HG02840 (cell line): Measurements from ENCODE around the gene PPP1R37.
A peak's percentile ranks its signal among the peaks of the same experiment; 100 is the strongest.

Experiments used
- ATAC-seq: cut with Tn5 transposase; IDR thresholded peaks from one replicate; pipeline ENCODE4 v1.9.1; 2021; ENCODE audit warnings: mild to moderate bottlenecking, moderate library complexity, moderate number of reproducible peaks; ENCODE audit not compliant: unreplicated experiment, low FRiP score

The PPP1R37 gene

DNA sequence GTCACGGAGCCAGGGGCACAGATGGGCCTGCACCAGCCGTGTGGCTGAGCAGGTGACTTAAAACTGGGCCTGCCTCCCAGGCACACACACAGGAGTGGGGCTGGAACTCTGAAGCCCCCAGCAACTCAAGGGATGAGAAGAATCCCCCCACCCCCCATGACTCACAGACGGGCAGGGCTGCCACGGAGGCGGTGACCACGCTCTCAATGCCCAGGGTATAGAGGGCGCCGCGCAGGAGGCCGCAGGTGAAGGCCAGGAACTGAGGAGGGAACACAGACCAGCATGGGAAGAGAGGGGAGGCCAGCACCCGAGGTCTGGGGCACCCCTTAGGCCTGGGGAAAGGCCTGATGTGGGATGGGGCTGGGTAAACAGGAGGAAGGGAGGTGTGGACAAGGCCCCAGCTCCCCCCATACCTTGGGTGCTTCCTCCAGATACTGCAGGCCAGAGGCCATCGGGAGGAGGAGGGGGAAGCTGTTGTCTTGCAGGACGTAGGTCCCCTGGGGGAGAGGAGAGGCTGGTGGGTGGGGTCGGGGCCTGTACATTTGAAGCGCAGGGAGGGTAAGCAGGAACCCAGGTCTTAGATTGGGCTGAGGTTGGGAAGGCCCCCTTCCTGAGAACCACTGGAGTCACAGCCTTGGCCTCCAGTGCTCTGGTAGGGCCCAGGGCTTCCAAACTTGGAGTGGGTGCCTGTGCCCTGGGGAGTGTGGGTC lies 70.9 kb downstream of the PPP1R37 start:
- ATAC-seq, result no peak

DNA sequence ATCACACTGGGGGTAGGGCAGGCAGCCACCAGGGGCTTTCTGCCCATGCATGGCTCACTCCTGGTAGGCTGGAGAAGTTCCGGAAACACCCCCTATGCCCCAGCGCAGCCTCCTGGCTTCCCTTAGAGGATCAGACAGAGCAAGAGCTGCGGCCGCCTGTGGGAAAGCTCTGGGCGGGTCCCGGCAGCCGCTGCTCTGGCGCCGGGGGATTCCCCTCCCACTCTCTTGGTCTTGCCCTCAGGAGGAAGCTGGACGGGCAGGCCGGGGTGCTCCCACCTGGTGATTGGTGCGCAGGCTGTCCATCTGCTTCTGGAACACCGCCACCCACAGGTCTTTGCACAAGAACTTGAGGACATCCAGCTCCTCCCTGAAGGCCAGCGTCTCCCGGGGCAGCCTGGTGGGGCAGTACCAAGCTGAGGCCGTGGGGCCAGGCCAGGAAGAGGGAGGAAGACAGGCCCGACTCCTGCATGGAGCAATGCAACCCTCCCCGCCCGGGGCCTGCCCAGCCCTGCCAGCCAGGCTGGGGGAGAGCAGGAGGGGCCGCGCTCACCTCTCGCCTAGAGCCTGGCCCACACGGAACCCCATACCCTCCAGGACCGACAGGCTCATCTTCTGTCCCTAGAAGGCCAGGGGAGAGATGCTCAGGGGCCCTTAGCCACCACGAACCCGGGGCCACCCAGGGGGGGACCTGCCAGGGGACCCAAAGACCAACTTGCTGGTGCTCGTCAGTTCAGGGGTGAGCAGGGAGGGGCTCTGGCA lies 71.8 kb downstream of the PPP1R37 start:
- no peak for ATAC-seq

DNA sequence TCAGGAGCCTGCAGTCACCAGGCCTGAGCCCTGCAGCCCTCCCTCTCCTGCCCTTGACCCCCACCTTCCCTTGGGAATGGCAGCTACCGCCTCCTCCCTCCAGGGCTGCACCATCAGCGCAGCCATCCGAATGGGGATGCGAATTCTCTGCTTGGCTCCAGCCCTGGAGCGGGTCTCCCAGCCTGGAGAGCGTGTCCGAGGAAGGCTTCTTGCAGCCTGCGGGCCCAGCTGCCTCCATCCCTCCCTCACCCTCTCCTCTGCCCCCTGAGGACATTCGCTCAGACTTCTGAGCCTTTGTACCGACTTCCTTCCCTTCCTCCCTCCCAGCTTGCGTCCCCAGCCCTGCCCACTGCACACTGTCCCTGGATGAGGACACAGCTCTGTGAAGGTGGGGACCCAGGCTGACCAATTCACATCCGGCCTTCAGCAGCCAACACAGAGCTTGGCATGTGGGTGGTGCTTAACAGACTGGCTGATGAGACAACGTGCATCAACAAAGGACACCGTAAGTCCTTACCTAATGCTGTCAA lies 73.8 kb downstream of the PPP1R37 start:
- no peak for ATAC-seq

DNA sequence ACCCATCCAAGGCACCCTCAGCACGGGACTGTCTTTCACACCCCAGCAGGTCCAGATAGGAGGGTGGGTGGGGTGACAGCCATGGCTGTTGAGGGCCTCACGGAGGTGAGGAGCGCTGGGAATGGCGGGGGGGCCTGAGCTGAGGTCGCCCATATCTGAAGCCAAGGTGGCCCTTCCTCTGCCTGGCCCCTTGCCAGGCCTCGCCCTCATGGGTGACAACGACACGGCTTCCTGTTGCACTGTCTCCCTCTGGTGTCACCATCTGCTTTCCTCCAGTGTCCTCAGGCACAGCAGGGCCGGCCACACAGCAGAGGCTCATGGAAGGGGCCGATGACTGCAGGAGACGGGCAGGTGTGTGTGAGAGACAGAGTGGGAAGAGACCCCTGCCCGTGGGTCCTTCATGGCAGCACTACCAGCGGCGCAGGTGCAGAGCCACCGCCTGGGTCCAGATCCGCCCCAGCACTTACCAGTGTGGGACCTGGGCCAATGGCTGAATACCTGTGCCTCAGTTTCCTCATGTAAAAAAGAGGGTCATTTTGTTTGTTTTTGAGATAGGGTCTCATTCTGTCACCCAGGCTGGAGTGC lies 75.9 kb downstream of the PPP1R37 start:
- ATAC-seq, result no peak

DNA sequence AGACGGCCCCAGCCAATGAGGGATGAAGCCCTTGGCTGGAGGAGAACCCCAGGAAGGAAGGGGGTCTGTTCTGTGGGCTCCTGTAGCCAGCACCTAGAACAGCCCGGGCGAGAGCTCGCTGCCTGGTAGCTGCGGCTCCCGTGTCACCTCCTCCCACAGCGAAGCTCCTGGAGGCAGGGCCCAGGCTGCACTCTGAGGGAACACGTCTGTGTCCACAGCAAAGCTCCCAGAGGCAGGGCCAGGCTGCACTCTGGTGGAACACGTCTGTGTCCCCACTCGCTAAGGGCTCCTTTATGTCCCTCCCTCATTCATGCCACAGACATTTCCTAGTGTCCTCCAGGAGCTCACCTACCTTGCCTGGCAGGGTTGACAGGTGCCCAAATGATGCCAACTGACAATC lies 76.6 kb downstream of the PPP1R37 start:
- ATAC-seq, result no peak

DNA sequence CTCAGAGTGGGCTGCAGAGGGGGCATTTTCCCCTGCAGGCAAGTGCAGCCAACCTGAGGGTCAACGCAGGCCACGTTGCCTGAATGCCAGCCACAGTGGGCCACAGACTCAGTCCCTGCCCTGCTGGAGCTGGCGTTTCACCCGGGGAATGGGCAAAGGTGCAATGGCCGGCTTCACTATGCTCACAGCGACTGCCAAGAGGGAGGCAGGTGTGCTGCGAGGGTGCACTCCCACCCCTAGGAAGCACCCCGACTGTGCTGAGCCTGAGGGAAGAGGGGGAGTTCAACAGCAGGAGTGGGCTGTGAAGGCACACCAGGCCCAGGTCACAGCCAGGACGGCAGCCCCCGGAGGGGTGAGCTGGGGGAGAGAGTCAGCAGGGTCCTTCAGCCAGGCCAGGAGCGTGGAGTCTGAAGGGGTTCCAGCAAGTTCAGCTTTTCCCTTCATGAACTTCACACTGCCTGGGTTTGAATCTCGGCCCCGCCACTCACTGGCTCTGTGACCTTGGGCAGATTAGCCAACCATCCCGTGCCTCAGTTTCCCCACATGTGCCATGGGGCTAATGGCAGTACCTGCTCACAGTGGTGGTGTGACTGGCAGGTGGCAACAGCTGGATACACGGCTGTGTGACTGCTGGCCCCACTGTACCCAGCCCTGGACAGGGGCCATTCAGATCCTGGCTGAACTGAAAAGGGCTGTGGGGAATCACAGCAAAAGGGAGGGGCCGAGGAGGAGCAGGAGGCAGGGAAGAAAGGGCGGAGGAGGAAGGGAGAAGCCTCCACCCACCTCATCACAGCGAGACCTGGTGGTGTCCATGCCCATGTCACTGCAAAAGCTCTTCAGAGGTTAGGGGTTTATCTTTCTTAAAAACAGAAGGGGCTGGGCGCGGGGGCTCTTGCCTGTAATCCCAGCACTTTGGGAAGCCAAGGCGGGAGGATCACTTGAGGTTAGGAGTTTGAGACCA lies 77.4 kb downstream of the PPP1R37 start:
- no peak for ATAC-seq

DNA sequence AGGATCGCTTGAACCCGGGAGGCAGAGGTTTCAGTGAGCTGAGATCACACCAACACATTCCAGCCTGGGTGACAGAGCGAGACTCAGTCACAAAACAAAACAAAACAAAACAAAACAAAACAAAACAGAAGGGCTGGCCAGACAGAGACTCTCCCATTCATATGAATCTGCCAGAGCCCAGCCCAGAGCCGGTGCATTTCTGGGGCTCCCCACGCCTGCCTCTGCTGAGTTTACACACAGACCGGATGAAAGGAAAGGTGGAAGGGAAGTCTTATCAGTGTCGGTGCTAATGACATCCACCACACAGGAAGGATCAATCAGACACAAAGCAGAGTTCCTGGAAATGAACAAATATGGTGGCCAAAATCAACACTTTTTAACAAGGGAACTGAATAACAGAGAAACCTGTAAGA lies 78.2 kb downstream of the PPP1R37 start:
- no peak for ATAC-seq

DNA sequence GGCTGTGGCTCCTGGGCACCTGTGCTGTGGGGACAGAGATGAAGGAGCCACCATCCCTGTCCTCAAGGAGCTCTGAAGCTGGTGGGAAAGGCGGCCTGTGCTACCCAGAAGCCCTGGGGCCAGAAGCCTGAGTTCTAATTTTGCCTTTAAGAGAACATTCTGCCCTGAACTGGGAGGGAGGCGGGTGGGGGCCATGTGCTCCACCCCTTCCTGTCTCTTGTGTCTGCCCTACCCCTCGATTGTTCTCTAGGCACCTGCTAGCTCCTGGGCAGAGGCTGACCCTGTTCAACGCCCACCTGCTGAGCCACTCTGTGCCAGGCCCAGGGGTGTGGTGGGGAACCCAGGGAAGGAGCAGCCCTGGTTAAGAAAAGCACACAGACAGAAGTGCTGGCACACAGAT lies 79.2 kb downstream of the PPP1R37 start:
- ATAC-seq, result no peak

DNA sequence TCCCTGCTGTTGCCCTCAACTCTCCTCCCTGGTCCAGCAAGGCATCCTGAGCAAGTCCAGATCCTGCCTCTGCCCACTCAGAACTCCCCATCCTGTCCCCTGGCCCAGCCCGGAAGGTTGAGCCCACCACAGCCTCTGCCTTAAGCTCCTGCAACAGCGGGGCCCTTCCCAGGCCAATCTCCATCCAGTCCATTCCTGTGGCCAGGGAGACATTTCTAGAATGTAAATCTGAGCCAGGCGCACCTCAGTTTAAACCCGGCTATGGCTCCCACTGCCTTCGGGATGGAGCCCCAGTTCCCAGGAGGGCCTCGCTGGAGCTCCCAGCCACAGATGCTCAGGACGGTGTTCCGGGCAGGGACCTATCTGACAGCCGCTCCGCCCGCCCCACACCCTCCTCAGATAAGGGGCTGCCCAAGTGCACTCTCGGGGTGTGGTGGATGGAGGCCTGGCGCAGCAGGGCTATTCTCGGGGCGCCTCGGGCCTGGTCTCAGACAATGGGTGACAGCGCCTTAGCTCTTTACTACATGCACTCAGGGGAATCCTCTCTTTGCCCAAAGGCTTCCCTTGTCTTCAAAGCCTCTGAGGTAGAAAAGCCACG lies 79.7 kb downstream of the PPP1R37 start:
- ATAC-seq, result no peak

DNA sequence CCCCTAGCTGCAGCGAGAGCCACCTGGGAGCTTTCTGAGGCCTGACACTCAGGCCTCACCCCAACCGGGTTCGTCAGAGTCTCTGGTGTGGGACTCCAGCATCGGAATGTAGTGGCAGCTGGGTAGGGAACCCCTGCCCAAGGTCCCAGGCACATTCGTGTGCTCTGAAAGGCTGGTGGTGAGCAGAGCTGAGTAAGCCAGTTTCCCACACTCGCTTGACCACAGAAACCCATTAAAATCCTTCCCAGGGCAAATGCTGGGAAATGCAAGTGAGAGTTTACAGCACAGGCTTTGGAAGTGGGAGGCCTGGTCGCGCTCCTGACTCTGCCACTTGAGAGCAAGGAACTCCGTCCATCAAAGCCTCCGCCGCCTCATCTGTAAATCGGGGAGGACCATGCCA lies 80.8 kb downstream of the PPP1R37 start:
- no peak for ATAC-seq

DNA sequence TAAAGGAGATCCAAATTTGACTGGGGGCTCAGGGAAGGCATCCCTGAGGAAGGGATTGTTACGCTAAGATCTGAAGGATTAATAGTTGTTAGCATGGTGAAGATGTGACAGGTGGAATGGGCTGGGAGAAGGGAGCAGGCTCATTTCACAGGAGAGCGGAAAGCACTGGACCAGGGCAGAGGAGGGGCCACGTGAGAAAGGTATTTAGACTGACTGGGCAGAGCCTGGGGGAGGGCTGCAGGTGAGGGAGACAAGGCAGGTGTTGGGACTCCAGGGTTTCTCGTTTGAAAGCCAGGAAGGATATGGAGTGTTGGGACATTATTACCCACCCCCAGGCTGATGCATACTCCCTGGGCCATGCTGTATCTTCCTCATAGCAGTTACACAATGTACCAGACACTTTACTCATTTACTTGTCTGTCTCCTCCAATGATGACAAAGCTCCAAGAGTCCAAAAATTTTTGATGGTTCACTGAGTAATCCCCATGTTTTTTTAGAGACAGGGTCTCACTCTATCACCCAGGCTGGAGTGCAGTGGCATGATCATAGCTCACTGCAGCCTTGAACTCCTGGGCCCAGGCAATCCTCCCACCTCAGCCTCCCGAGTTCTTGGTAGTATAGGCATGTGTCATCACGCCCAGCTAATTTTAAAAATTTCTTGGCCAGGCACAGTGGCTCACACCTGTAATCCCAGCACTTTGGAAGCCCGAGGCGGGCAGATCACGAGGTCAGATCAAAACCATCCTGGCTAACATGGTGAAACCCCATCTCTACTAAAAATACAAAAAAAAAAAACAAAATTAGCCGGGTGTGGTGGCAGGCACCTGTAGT lies 82.8 kb downstream of the PPP1R37 start:
- no peak for ATAC-seq

DNA sequence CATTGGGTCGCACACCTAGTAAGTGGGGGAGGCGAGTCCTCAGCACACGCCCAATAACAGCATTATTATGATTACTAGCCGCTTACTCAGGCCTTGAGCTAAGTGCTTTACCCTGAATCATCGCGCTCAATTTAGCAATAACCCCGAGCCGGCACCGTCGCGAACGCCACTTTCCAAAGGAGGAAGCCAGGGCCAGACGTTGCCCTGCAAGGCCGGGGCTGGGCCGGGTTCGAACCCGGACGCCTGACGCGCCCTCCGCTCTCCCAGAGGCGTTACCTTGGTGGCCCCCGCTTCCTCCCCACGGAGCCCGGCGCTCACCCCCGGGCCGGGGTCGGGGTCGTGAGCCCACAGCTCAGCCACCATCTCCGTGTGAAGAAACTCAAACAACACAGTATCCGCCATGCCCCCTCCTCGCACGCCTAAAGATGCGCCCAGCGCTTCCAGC lies 84.9 kb downstream of the PPP1R37 start, which contains the start of gene TRAPPC6A:
Gene TRAPPC6A (minus strand): TSS at position 421 of the 445 bp plus-strand sequence. CDS start 19 bp downstream, at position 402.
- no peak for ATAC-seq

DNA sequence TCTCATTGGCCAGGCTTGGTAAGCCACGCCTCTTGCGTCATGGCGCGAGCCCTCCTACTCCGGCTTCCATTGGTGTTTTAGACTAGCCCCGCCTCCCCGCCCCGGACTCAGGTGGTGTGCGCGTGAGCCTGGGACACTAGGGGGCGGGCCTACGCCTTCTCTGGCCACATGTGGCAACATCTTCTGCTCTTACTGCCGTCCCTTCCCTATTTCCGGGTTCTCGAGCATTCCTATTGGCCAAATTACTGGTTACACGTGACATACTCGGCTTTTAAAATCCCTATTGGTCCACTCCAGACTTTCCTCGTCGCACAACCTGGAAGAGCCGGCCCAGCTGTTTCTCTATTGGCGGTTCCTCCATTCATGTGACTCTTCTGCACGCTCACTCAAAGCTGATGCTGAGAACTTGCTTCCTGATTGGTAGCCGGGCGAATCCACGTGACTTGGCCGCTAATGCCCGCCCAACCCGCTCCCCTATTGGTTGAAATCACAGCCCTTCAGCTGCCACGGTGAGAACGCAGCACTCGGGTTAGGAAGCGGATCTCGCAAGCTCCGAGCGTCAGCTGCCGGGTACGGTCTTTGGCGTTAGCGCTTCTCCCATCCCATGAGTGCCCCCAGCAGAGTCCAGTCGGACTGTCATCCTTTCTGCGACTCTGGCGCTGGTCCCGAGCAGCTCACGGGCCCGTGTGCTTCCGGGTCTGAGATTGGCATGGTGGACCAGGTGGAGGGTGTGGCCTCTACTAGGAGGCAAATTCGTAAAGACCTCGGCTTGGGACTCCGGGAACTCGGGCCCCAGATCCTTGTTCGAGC lies 85.5 kb downstream of the PPP1R37 start, which contains the start of gene BLOC1S3:
Gene BLOC1S3 (plus strand): TSS at position 523 of the 810 bp plus-strand sequence. CDS start 513 bp downstream, outside the sequence.
- ATAC-seq, result peak; percentile 86

DNA sequence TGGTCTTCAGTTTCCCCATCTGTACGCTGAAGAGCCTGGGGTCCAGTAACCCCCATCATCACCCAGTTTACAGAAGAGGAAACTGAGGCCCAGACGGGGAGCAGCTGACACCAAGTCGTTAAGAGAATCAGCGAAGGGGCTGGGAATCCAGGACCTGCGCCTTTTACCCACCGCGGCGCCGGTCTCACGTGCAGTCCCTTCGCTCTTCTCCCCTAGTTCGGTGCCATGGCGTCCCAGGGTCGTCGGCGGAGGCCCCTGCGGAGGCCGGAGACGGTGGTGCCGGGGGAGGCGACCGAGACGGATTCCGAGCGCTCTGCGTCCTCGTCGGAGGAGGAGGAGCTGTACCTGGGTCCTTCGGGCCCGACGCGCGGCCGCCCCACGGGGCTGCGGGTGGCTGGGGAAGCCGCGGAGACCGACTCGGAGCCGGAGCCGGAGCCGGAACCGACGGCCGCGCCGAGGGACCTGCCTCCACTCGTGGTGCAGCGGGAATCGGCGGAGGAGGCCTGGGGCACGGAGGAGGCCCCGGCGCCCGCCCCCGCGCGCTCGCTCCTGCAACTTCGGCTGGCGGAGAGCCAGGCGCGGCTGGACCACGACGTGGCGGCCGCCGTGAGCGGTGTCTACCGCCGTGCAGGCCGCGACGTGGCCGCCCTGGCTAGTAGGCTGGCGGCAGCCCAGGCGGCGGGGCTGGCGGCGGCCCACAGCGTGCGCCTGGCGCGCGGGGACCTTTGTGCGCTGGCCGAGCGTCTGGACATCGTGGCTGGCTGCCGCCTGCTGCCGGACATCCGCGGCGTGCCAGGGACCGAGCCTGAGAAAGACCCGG lies 86.3 kb downstream of the PPP1R37 start:
- ATAC-seq, result no peak

DNA sequence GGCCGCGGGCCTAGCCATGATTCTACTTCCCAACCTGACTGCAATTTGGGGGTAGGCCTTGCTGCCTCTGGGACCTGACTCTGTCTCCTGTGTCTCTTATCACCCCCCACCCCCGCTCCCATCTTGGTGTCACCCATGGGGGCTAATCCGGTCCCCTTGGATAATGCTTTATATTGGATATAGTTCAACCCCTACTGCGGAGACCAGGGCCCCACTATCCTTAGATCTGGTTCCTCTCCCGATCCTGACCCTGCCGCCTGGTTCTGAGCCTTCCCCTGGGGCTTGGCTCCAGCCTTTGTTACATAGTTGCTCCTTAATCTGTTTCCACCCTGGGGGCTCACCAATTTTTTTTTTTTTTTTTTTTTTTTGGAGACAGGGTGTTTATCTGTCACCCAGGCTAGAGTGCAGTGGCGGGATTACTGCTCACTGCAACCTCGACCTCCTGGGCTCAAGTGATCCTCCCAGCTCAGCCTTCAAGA lies 87.0 kb downstream of the PPP1R37 start:
- ATAC-seq, result no peak

DNA sequence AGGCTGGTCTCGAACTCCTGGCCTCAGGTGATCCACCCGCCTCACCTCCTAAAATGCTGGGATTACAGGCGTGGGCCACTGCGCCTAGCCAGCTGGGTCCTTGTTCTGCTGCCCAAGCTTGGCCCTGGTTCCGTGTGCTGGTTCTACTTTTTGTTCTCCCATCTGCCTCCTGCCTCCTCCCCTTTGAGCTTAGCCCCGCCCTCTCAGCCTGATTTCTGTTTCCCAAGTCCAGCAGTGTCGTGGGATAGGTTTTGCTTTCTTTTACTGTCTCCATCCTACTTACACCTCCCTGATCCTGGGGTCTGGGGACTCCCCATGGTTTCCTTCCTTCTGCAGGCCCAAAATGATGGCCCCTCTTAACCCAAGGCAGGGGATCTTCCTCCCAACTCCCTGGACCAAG lies 88.0 kb downstream of the PPP1R37 start:
- ATAC-seq, result no peak

DNA sequence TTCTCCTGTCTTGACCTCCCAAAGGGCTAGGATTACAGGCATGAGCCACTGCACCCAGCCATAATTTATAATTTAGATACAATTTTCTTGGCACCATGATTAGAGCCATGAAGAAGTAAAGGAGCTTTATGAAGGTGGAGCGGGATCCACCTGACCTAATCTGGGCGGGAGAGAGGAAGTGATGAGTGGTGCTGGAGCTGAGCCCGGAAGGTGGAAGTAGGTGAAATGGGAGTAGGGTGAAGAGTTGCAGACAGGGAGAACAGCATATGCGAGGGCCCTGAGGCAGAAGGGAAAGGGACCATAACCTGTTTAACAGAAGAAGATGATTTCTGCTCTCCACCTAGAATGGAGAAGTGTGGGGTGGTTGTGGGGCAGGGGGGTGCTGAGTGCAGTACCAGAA lies 89.8 kb downstream of the PPP1R37 start:
- ATAC-seq, result no peak
